Thyroid gland (tissue), 4 donors: ENCODE data around the gene CCDC15.

Source experiments
- CTCF ChIP-seq, 6 experiments: fragments of 200-600 bp in 3 of 6; fragments of 450-650 bp in 3 of 6; sonication (generic) in 3 of 6; IDR thresholded peaks; one replicate each; pipeline ENCODE4 v1.5.1; 2016 to 2019; ENCODE audit warnings: antibody characterized with exemption in 6 of 6, mild to moderate bottlenecking in 2 of 6, inconsistent platforms in 1 of 6, moderate library complexity in 1 of 6
- POLR2A ChIP-seq, 2 donors: fragments of 450-650 bp; IDR thresholded peaks; one replicate each; pipeline ENCODE4 v1.6.1; 2017; ENCODE audit warnings: antibody characterized with exemption in 2 of 2, mild to moderate bottlenecking in 2 of 2, moderate library complexity in 1 of 2

- TF ChIP-seq CTCF (IDR thresholded peaks at IDR 0.05) (no peak), POLR2A (IDR thresholded peaks at IDR 0.05) (no peak)
Observed at GRCh38 chr11:124951341-124951740, 2.7 kb upstream of the CCDC15 start.
